IMR-90 (cell line): ENCODE data around the gene SORD. TPM values are rescaled to one million over a fixed set of nuclear protein-coding genes. Genes with fewer than 3 reads are reported as not detected.

Experiments
- ATAC-seq: fragments of 200-7000 bp; cut with Tn5 transposase; 2 replicates; pipeline ENCODE4 v1.9.1; 2020; ENCODE audit warnings: low read depth, mild to moderate bottlenecking, moderate library complexity
- BruUV-seq: library from RNA; stranded (reverse); fragments of 400-500 nt; replicated peaks from 2 replicates; lab custom pipeline; 2021; lab: Mats Ljungman, UMichigan
- CTCF ChIA-PET: fragments of 300-600 bp; formaldehyde crosslinking; extraction: SDS; loops from one replicate; lab custom pipeline; 2021; ENCODE audit warnings: antibody characterized with exemption; lab: Yijun Ruan, JAX
- POLR2A ChIA-PET: fragments of 300-600 bp; sonication (Branson Sonifier 250); formaldehyde crosslinking; loops from one replicate; lab custom pipeline; 2022; ENCODE audit warnings: antibody characterized with exemption; ENCODE audit not compliant: unreplicated experiment; lab: Charles Lee
- DNase-seq: peaks from one replicate; pipeline ENCODE4 v3.0.0; 2013
- H2AFZ ChIP-seq: replicated peaks from 2 replicates; pipeline ENCODE3; 2013; ENCODE audit warnings: low read length, mild to moderate bottlenecking; ENCODE audit not compliant: poor library complexity
- H2AK5ac ChIP-seq: 2 replicates; pipeline ENCODE4 v1.6.1; 2013; ENCODE audit warnings: low read depth, low read length, inconsistent platforms
- H2AK9ac ChIP-seq: replicated peaks from 2 replicates; pipeline ENCODE3; 2013; ENCODE audit warnings: mild to moderate bottlenecking, low read depth, low read length, moderate library complexity; ENCODE audit not compliant: poor library complexity
- H2BK120ac ChIP-seq: 2 replicates; pipeline ENCODE4 v1.6.1; 2013; ENCODE audit warnings: low read depth, low read length, inconsistent platforms
- H2BK15ac ChIP-seq: 3 replicates; pipeline ENCODE4 v1.6.1; 2013; ENCODE audit warnings: low read depth, low read length, inconsistent platforms
- H2BK20ac ChIP-seq: 2 replicates; pipeline ENCODE4 v1.6.1; 2013; ENCODE audit warnings: low read depth, mild to moderate bottlenecking, inconsistent platforms, low read length, moderate library complexity
- H2BK5ac ChIP-seq: 2 replicates; pipeline ENCODE4 v1.6.1; 2013; ENCODE audit warnings: mild to moderate bottlenecking, low read depth, low read length, inconsistent platforms; ENCODE audit not compliant: poor library complexity, severe bottlenecking
- H3K14ac ChIP-seq: replicated peaks from 2 replicates; pipeline ENCODE4 v1.6.1; 2013; ENCODE audit warnings: low read depth, low read length, inconsistent platforms
- H3K18ac ChIP-seq: 2 replicates; pipeline ENCODE4 v1.6.1; 2013; ENCODE audit warnings: low read depth, low read length, control low read depth
- H3K23ac ChIP-seq: 2 replicates; pipeline ENCODE4 v1.6.1; 2013; ENCODE audit warnings: low read depth, low read length, inconsistent platforms
- H3K27ac ChIP-seq: 2 replicates; pipeline ENCODE4 v1.5.1; 2013; ENCODE audit warnings: mild to moderate bottlenecking, control low read depth, low read length; ENCODE audit not compliant: insufficient read depth
- H3K27me3 ChIP-seq: 2 replicates; pipeline ENCODE4 v1.6.1; 2013; ENCODE audit warnings: low read length; ENCODE audit not compliant: control insufficient read depth, insufficient read depth
- H3K36me3 ChIP-seq: 2 replicates; pipeline ENCODE4 v1.6.1; 2013; ENCODE audit warnings: low read length, mixed read lengths; ENCODE audit not compliant: control insufficient read depth, insufficient read depth
- H3K4ac ChIP-seq: 2 replicates; pipeline ENCODE4 v1.6.1; 2013; ENCODE audit warnings: low read depth, low read length, inconsistent platforms
- H3K4me1 ChIP-seq: 2 replicates; pipeline ENCODE4 v1.6.1; 2013; ENCODE audit warnings: low read length, mixed read lengths; ENCODE audit not compliant: control insufficient read depth, insufficient read depth
- H3K4me2 ChIP-seq: 2 replicates; pipeline ENCODE4 v1.6.1; 2013; ENCODE audit warnings: low read depth, mild to moderate bottlenecking, control low read depth, low read length, moderate library complexity
- H3K4me3 ChIP-seq: 2 replicates; pipeline ENCODE4 v1.5.1; 2013; ENCODE audit warnings: low read depth, mild to moderate bottlenecking, control low read depth, low read length, moderate library complexity; ENCODE audit not compliant: insufficient read depth
- H3K56ac ChIP-seq: 2 replicates; pipeline ENCODE4 v1.6.1; 2013; ENCODE audit warnings: low read length, inconsistent platforms; ENCODE audit not compliant: insufficient read depth; ENCODE audit errors: extremely low read depth
- H3K79me1 ChIP-seq, 2 experiments: 2 replicates each; pipeline ENCODE4 v1.6.1; 2013; ENCODE audit warnings: low read length in 2 of 2, inconsistent platforms in 1 of 2, low read depth in 1 of 2
- H3K9ac ChIP-seq: 2 replicates; pipeline ENCODE4 v1.6.1; 2013; ENCODE audit warnings: low read depth, low read length, control low read depth
- H3K9me1 ChIP-seq: 2 replicates; pipeline ENCODE4 v1.6.1; 2013; ENCODE audit warnings: low read length, inconsistent platforms; ENCODE audit not compliant: insufficient read depth
- H3K9me3 ChIP-seq: 2 replicates; pipeline ENCODE4 v1.6.1; 2013; ENCODE audit warnings: low read length; ENCODE audit not compliant: control insufficient read depth, insufficient read depth
- H4K20me1 ChIP-seq: 2 replicates; pipeline ENCODE4 v1.6.1; 2013; ENCODE audit warnings: low read length, inconsistent platforms; ENCODE audit not compliant: insufficient read depth
- H4K5ac ChIP-seq: 2 replicates; pipeline ENCODE4 v1.6.1; 2013; ENCODE audit warnings: mild to moderate bottlenecking, low read depth, low read length, control low read depth
- H4K8ac ChIP-seq, 2 experiments: 2 replicates each; pipeline ENCODE4 v1.6.1; 2013; ENCODE audit warnings: low read depth in 2 of 2, low read length in 2 of 2, control low read depth in 1 of 2, inconsistent platforms in 1 of 2
- H4K91ac ChIP-seq: 2 replicates; pipeline ENCODE4 v1.6.1; 2013; ENCODE audit warnings: low read depth, low read length, inconsistent platforms; ENCODE audit not compliant: insufficient read depth
- MXI1 ChIP-seq: IDR thresholded peaks from 2 replicates; pipeline ENCODE4 v1.6.1; 2012; ENCODE audit warnings: low read depth, mild to moderate bottlenecking, low read length, moderate library complexity, borderline replicate concordance
- WGBS, 2 experiments: methylation state at CpG; one replicate each; pipeline versions ENCODE4 v1.1.5 to v1.1.7; 2013; ENCODE audit warnings: missing lambda C conversion rate in 2 of 2; ENCODE audit not compliant: insufficient read length in 1 of 2; ENCODE audit errors: extremely low coverage in 2 of 2; 5-methylcytosine and 5-hydroxymethylcytosine counted together
- dilution Hi-C: fragments of 300-500 bp; cut with HindIII; formaldehyde crosslinking; loops from one replicate; pipeline ENCODE4 v1.14.3; 2018; ENCODE audit warnings: low sequenced_read_pairs; ENCODE audit not compliant: unreplicated experiment
- in situ Hi-C: fragments of 300-500 bp; cut with MboI; formaldehyde crosslinking; loops from 3 replicates; pipeline ENCODE4 v1.14.3; 2019; ENCODE audit warnings: low sequenced_read_pairs, inconsistent platforms, mixed read lengths
- intact Hi-C: fragments of 100-400 bp; cut with micrococcal nuclease; formaldehyde crosslinking; loops from 2 replicates; pipeline ENCODE4 v1.10.0; 2022
- polyA plus RNA-seq, 3 experiments: library from polyadenylated mRNA; depleted of rRNA; stranded (reverse); fragments of >200 nt; gene quantifications; 2 replicates each; pipeline ENCODE4 v1.2.3, GENCODE V29; 2012; ENCODE audit warnings: low replicate concordance in 1 of 3
- total RNA-seq: library from RNA; depleted of rRNA; stranded (reverse); fragments of >200 nt; gene quantifications from 2 replicates; pipeline ENCODE4 v1.2.3, GENCODE V29; 2012

Gene SORD
- total and polyA plus RNA-seq, 2 of the 4 experiments (the other 2 are of a cell fraction), result 27.6 to 34.2 TPM

DNA sequence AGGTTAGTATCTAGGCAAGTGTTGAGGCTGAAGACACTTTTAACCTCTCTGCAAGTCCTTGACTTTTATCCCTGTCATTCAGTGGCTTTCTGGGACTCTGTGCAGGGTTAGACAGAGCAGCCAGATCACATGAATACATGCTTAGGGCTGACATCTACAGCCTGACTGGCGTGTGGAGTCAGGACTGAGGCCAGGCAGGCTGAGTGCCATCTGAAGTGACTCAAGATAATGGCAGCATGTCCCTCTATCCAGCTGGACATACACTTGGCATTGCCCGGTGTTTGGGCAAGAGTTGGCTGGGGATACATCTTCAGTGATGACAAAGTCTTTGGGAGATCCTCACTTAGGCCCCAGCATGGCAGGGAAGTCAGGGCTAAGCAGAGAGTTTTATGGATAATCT is 68.6 kb downstream of the SORD start:
- Histone ChIP-seq H3K56ac (no peak overlapping the region; the same call in 1 of the 2 replicates), H3K4me3 (no peak overlapping the region), H2BK15ac (no peak overlapping the region; the same call in 2 of the 3 replicates), H3K9me3 (no peaks in the 10 kb centered on the region), H2AK9ac (peak overlapping the region; percentile 58), H4K5ac (peak overlapping the region; percentile 23; the same call in 1 of the 2 replicates), H3K79me1 (no peaks in the 10 kb centered on the region), H3K4me1 (peaks cover 10% of the 10 kb centered on the region; the same call in 1 of the 2 replicates), H3K18ac (peak overlapping the region; percentile 56), H3K9ac (no peak overlapping the region), H3K27me3 (peaks cover 34% of the 10 kb centered on the region), H3K27ac (peak overlapping the region; percentile 62; the same call in 1 of the 2 replicates), H2BK120ac (peak overlapping the region; percentile 67), H2AFZ (no peak overlapping the region), H3K4me2 (peak overlapping the region; percentile 3; the same call in 1 of the 2 replicates), H4K91ac (peak overlapping the region; percentile 74), H3K23ac (peak overlapping the region; percentile 51; the same call in 1 of the 2 replicates), H3K9me1 (peaks cover 9% of the 10 kb centered on the region), H4K20me1 (no peaks in the 10 kb centered on the region), H3K4ac (peak overlapping the region; percentile 30), H3K36me3 (no peaks in the 10 kb centered on the region), H2BK5ac (peak overlapping the region; percentile 39), H2AK5ac (peak overlapping the region; percentile 48; the same call in 1 of the 2 replicates), H3K14ac (0 out of 2 replicates have a peak overlapping the region, but pooled peaks have one; percentile 3), H4K8ac (no peak overlapping the region; a peak in 2 of 4 replicates), H2BK20ac (peak overlapping the region; percentile 77; the same call in 1 of the 2 replicates)
- TF ChIP-seq MXI1, result no peak
- in situ Hi-C loops (no loop called here), intact Hi-C loops (loop anchor here (5.0 kb wide), 1 partner anchor 69 kb away; the partner anchor contains the start of gene SORD), dilution Hi-C loops (no loop called here)
- no TSS peak for BruUV-seq
- CTCF ChIA-PET, result no interaction called here
- ATAC-seq (peak; percentile 36), DNase-seq (no peak)
- WGBS, 2 experiments, result no CpG with 5 or more reads among the region's 2 CpGs
- POLR2A ChIA-PET, result no interaction called here
